GM20431 (cell line): Measurements from ENCODE around the gene OGFOD2.

Experiments
- in situ Hi-C: fragments of 300-500 bp; cut with MseI, MboI; formaldehyde crosslinking; loops from one replicate; pipeline ENCODE4 v1.15.0; 2020; ENCODE audit warnings: low sequenced_read_pairs; ENCODE audit not compliant: unreplicated experiment

The OGFOD2 gene

GRCh38 chr12:123024819-123025391, 49.9 kb downstream of the OGFOD2 start:
- in situ Hi-C loops = no loop called here

GRCh38 chr12:123026094-123026853, 51.2 kb downstream of the OGFOD2 start:
- in situ Hi-C loops = no loop called here

DNA sequence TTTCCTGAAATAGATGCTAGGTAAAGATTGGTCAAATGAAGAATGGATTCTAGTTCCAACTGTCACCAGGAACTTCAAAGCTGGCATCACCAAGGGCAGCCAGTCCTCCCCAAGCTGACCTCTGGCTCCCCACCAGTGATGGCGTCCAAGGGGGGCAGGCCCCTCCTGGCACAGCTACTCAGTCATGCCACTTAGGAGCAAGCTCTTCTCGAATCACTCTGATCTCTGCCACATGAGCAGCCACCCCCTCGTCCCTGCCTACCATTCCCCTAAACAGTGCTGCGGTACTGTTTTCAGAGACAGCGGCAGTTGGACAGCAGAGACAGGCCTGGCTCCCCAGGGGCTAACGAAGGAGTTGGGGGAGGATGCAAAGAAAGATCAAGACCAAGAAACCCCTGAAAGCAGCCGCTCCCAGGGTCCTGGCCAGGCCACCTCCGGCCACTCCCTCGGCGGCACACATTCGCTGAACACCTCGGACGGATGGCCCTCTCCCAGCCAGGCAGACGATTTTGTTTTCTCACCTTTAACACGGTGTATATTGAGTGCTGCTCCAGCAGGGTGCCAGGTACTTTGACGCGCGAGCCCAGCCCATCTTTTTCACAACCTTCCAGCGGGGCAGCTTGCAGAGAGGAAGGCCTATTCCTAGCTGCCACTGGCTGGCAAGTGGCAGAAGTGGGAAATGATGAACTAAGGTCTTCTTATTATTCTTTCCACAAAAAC, 52.8 kb downstream of the OGFOD2 start:
- in situ Hi-C loops = no loop called here

- in situ Hi-C loops = no loop called here
Measured at GRCh38 chr12:123028475-123028874, 53.4 kb downstream of the OGFOD2 start.

DNA sequence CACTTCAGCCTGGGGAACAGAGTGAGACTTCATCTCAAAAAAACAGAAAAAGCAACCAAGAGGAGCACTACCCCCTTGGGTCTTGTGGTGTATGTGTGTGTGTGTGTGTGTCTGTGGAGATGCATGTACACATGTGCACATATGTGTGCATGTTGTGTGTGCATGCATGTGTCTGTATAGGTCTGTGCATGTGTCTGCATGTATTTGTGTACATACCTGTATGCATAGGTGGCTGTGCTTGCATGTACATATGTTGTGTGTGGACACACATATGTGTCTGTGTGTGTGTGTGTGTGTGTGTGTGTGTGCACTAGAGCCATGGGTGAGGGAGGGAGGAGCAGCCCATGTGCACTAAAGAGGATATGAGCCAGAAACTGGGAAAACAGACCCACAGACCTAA, 54.5 kb downstream of the OGFOD2 start:
- in situ Hi-C loops = no loop called here
